HG03103 (cell line): Measurements from ENCODE around the gene DNAJC25.
A peak's percentile ranks its signal among the peaks of the same experiment; 100 is the strongest.
"Not testable (repeated sequence)": the region's sequence is repeated elsewhere in the genome, so short reads cannot be mapped to it uniquely, and the experiment has no call there.

ENCODE experiments used
- ATAC-seq: cut with Tn5 transposase; IDR thresholded peaks from one replicate; pipeline ENCODE4 v1.9.1; 2021; ENCODE audit warnings: low read depth; ENCODE audit not compliant: unreplicated experiment

Gene DNAJC25

DNA sequence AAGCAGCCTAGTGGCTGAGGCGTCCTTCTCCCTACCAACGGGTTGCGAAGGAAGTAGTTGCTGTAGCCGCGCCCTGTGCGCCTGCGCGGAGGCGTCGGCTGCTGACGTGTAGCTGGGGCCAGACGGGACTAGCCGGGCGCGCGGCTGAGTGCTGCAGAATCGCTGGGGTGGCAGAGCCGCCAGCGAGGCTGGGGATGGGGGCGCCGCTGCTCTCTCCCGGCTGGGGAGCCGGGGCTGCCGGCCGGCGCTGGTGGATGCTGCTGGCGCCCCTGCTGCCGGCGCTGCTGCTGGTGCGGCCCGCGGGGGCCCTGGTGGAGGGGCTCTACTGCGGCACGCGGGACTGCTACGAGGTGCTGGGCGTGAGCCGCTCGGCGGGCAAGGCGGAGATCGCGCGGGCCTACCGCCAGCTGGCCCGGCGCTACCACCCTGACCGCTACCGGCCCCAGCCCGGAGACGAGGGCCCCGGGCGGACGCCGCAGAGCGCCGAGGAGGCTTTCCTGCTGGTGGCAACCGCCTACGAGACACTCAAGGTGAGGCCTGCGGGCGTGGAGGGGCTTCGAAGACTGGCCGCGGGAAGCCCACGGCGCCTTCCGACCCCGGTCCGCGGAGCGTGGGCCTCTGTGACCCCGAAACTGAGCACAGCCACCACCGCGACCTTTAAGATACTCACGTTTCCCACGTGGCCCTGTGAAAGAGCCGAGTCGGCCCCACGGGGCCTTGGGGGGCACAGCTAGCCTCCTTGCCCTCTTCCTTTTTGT lies at the start of gene DNAJC25:
Gene DNAJC25, plus strand, starts transcription at position 121 of the 758 bp plus-strand sequence. Its CDS starts 74 bp downstream, at position 195.
- ATAC-seq: peak; percentile 95

DNA sequence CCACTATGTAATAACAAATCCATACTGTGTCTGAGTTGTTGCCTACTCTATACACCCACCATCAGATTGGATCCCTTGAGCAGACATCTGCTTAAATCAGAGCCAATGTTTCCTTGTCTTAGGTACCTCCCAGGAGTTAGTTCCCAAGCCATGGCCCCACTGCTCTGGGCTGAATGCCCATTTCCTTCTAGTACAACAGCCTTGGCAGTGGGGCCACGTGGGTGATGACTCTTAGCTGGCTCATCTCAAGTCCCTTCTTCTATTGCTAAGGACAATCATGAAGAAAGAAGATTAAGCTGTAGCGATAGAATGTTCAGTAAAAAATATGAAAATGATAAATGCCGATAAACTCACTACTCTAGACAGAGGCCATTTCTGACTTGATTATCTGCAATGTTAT lies 48.2 kb upstream of the DNAJC25 start:
- no peak for ATAC-seq

- ATAC-seq: no peak
Observed at GRCh38 chr9:111586378-111586777, 44.8 kb upstream of the DNAJC25 start.

GRCh38 chr9:111588846-111589245 lies 42.3 kb upstream of the DNAJC25 start:
- ATAC-seq: no peak

- ATAC-seq: no peak
Observed at GRCh38 chr9:111597852-111598732, 33.0 kb upstream of the DNAJC25 start.

GRCh38 chr9:111598733-111599091 lies 32.4 kb upstream of the DNAJC25 start:
- no peak for ATAC-seq

DNA sequence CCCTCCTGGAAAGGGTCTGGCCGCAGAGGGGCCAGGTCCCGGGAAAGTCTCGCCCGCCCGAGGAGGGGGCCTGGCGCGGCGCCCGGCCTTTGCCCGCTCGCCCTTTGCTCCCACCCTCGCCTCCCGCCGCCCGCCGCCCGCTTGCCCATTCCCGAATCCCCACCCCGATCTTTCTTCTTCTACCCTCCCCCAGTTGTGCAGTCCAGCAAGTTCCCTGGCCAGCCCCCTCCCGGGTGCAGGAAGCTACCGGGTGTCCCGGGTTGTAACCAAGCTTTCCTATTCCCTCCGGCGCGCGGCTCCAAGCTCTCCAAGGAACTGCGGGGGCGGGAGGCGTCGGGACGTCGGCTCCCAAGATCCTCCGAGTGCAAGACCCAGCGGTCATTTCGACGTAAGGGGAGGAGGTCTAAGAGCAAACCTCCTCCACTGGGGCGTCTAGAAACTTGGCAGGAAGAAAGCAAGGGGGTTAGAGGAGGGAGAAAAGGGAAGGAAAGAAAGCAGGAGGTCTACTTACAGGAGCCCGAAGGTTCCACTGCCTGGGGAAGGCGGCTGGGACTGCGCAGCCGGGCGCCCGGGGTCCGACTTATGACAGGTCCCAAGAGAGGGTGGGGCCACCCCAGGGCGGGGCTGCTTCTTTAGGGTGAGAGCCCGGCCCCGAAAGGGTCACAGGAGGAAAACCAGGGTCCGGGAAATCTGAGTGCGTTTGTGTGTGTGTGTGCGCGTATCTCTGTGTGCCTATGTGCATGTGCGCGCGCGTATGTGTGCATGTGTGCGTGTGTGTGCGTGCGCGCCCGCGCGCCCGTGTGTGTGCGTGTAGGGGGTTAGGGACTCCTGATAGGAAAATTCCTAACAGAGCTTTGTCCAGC lies 31.8 kb upstream of the DNAJC25 start, which contains the start of gene PTGR1:
Gene PTGR1, minus strand, starts transcription at position 556 of the 863 bp plus-strand sequence. CDS start 2,225 bp downstream, outside the sequence.
- peak; percentile 38 for ATAC-seq

GRCh38 chr9:111599955-111600343 lies 31.2 kb upstream of the DNAJC25 start:
- ATAC-seq: peak; percentile 11

- ATAC-seq: no peak
Observed at GRCh38 chr9:111601237-111602018, 29.7 kb upstream of the DNAJC25 start.

DNA sequence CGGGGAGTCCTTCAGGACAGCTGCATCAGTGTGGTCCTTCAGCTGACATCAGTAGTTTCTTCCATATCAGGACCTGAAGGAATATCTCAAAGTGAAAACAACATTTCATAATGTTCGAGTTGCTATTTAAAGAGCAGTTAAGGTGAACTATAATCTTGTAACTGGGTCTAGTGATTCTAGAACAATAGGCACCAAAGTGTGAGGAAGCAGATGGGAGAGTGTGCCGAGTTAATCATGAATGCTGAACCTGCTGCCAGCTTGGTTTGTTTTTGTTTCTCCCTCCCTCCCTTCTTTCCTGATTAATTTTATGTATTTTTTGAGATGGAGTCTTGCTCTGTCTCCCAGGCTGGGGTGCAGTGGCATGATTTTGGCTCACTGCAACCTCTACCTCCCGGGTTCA lies 28.1 kb upstream of the DNAJC25 start:
- no peak for ATAC-seq

GRCh38 chr9:111604054-111604615 lies 27.0 kb upstream of the DNAJC25 start:
- ATAC-seq: no peak

GRCh38 chr9:111605041-111605559 lies 26.0 kb upstream of the DNAJC25 start:
- ATAC-seq: no peak

GRCh38 chr9:111610149-111610548 lies 21.0 kb upstream of the DNAJC25 start:
- ATAC-seq: no peak

- no peak for ATAC-seq
Observed at GRCh38 chr9:111610845-111611244, 20.3 kb upstream of the DNAJC25 start.

DNA sequence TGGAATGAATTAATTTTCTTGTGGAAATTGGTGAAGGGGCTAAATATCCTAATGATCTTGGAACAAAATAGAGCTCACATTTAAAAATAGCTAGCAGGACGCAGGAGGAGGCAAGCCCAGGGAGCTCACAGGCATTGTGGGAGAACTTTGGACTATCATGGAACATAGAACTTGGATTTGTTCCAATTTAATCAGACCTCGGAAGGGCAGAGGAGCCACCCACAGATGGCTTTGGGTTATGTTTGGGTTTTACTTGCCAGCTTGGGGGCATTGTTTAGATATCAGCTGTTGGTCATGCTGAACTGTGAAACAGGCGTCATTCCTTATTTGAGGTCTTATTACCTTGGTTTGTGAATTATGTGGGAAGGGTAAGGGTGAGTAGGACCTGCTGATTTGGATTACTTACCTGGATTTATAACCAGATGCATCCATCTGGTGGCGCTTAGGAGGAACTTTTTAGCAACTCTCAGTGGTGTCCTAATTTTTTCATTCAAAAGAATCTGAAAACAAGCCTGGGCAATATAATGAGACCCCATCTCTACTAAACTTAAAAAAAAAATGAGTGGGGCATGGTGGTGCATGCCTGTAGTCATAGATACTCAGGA lies 17.6 kb upstream of the DNAJC25 start:
- no peak for ATAC-seq

GRCh38 chr9:111615928-111616327 lies 15.2 kb upstream of the DNAJC25 start:
- ATAC-seq: no peak

- ATAC-seq: not testable (repeated sequence)
Observed at GRCh38 chr9:111617349-111617748, 13.8 kb upstream of the DNAJC25 start.

DNA sequence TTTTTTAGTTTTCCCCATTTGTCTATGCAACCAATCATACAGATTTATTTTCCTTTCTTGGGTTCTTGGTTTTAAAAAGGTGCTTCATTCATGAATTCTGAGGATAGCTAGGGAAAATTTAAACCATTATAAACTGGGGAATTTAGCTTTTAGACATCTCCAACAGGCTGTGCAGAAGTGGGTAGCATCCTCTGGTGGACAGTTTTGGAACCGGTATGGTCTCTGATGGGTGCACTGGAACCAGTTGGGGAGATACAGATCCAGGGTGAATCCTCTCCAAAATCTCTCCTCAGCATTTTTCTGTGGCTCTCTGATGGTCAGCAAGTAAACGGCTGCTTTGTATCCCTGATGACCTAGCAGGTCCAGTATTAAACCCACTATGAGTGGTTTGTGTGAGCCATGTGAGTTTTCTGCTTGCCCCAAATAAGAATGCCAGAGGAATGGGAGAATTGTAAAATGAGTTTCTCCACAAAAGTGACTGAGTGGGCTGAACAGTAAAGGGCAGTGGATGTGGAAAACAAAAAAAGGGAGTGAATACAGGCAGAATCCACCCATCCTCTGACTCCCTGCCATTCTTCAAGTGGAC lies 9.1 kb upstream of the DNAJC25 start:
- ATAC-seq: no peak

- no peak for ATAC-seq
Observed at GRCh38 chr9:111622626-111623025, 8.5 kb upstream of the DNAJC25 start.
